ENCODE measurements around the gene SPATA18. TPM values are rescaled to one million over a fixed set of nuclear protein-coding genes. Genes with fewer than 3 reads are reported as not detected.

Gene SPATA18
- total and polyA plus RNA-seq, 2 of the 8 experiments (the other 6 are each of a cell fraction or from before 2014, with no cell fraction given) = 1.4 to 2.4 TPM

- TF ChIP-seq, protein P1, sequence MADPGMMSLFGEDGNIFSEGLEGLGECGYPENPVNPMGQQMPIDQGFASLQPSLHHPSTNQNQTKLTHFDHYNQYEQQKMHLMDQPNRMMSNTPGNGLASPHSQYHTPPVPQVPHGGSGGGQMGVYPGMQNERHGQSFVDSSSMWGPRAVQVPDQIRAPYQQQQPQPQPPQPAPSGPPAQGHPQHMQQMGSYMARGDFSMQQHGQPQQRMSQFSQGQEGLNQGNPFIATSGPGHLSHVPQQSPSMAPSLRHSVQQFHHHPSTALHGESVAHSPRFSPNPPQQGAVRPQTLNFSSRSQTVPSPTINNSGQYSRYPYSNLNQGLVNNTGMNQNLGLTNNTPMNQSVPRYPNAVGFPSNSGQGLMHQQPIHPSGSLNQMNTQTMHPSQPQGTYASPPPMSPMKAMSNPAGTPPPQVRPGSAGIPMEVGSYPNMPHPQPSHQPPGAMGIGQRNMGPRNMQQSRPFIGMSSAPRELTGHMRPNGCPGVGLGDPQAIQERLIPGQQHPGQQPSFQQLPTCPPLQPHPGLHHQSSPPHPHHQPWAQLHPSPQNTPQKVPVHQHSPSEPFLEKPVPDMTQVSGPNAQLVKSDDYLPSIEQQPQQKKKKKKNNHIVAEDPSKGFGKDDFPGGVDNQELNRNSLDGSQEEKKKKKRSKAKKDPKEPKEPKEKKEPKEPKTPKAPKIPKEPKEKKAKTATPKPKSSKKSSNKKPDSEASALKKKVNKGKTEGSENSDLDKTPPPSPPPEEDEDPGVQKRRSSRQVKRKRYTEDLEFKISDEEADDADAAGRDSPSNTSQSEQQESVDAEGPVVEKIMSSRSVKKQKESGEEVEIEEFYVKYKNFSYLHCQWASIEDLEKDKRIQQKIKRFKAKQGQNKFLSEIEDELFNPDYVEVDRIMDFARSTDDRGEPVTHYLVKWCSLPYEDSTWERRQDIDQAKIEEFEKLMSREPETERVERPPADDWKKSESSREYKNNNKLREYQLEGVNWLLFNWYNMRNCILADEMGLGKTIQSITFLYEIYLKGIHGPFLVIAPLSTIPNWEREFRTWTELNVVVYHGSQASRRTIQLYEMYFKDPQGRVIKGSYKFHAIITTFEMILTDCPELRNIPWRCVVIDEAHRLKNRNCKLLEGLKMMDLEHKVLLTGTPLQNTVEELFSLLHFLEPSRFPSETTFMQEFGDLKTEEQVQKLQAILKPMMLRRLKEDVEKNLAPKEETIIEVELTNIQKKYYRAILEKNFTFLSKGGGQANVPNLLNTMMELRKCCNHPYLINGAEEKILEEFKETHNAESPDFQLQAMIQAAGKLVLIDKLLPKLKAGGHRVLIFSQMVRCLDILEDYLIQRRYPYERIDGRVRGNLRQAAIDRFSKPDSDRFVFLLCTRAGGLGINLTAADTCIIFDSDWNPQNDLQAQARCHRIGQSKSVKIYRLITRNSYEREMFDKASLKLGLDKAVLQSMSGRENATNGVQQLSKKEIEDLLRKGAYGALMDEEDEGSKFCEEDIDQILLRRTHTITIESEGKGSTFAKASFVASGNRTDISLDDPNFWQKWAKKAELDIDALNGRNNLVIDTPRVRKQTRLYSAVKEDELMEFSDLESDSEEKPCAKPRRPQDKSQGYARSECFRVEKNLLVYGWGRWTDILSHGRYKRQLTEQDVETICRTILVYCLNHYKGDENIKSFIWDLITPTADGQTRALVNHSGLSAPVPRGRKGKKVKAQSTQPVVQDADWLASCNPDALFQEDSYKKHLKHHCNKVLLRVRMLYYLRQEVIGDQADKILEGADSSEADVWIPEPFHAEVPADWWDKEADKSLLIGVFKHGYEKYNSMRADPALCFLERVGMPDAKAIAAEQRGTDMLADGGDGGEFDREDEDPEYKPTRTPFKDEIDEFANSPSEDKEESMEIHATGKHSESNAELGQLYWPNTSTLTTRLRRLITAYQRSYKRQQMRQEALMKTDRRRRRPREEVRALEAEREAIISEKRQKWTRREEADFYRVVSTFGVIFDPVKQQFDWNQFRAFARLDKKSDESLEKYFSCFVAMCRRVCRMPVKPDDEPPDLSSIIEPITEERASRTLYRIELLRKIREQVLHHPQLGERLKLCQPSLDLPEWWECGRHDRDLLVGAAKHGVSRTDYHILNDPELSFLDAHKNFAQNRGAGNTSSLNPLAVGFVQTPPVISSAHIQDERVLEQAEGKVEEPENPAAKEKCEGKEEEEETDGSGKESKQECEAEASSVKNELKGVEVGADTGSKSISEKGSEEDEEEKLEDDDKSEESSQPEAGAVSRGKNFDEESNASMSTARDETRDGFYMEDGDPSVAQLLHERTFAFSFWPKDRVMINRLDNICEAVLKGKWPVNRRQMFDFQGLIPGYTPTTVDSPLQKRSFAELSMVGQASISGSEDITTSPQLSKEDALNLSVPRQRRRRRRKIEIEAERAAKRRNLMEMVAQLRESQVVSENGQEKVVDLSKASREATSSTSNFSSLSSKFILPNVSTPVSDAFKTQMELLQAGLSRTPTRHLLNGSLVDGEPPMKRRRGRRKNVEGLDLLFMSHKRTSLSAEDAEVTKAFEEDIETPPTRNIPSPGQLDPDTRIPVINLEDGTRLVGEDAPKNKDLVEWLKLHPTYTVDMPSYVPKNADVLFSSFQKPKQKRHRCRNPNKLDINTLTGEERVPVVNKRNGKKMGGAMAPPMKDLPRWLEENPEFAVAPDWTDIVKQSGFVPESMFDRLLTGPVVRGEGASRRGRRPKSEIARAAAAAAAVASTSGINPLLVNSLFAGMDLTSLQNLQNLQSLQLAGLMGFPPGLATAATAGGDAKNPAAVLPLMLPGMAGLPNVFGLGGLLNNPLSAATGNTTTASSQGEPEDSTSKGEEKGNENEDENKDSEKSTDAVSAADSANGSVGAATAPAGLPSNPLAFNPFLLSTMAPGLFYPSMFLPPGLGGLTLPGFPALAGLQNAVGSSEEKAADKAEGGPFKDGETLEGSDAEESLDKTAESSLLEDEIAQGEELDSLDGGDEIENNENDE (IDR thresholded peaks at IDR 0.05; ENCODE audit: insufficient replicate concordance, low read length) = no peak
- no peak for TF ChIP-seq SP2 (IDR thresholded peaks at IDR 0.05; ENCODE audit: low read length)
- no peak for TF ChIP-seq HDAC2 (IDR thresholded peaks at IDR 0.05; ENCODE audit: borderline replicate concordance in 1 of 2, low read depth in 2 of 2, low read length in 2 of 2)
- no peak for TF ChIP-seq FOSL1 (IDR thresholded peaks at IDR 0.05; ENCODE audit: insufficient read depth, low read depth, low read length)
- TF ChIP-seq TCF12 (IDR thresholded peaks at IDR 0.05; ENCODE audit: low read depth, low read length) = no peak
- TF ChIP-seq GTF2F1 (IDR thresholded peaks at IDR 0.05; ENCODE audit: borderline replicate concordance, low read depth, low read length) = no peak
- TF ChIP-seq ASH2L (IDR thresholded peaks at IDR 0.05; ENCODE audit: low read length) = no peak
- TF ChIP-seq, protein P2, sequence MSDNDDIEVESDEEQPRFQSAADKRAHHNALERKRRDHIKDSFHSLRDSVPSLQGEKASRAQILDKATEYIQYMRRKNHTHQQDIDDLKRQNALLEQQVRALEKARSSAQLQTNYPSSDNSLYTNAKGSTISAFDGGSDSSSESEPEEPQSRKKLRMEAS (IDR thresholded peaks at IDR 0.05) = no peak
- no peak for TF ChIP-seq NRF1 (IDR thresholded peaks at IDR 0.05; ENCODE audit: low read depth, low read length)
- TF ChIP-seq YY1 (IDR thresholded peaks at IDR 0.05; ENCODE audit: low read depth, low read length) = no peak
- TF ChIP-seq CHD2 (IDR thresholded peaks at IDR 0.05; ENCODE audit: low read length) = no peak
- no peak for TF ChIP-seq CBX8 (IDR thresholded peaks at IDR 0.05; ENCODE audit: borderline replicate concordance, low read depth, low read length)
- no peak for TF ChIP-seq CBX5 (IDR thresholded peaks at IDR 0.05; ENCODE audit: low read depth, low read length)
Observed at GRCh38 chr4:52126226-52126625, 75.1 kb downstream of the SPATA18 start (continued).

Data from H1 (cell line).